Panc1 (cell line): ENCODE measurements around the gene SPINK8.

Experiments
- REST ChIP-seq, 2 experiments: IDR thresholded peaks; 2 replicates each; pipeline ENCODE4 v1.6.1; 2011 to 2012; ENCODE audit warnings: low read depth in 2 of 2, control low read depth in 1 of 2, low read length in 1 of 2, mild to moderate bottlenecking in 1 of 2, moderate library complexity in 1 of 2; ENCODE audit not compliant: insufficient read depth in 1 of 2
- TF ChIP-seq, protein P1 (sequence below): fragments of 450-650 bp; IDR thresholded peaks from 2 replicates; pipeline ENCODE4 v1.5.1; 2017; ENCODE audit warnings: mild to moderate bottlenecking

DNA sequence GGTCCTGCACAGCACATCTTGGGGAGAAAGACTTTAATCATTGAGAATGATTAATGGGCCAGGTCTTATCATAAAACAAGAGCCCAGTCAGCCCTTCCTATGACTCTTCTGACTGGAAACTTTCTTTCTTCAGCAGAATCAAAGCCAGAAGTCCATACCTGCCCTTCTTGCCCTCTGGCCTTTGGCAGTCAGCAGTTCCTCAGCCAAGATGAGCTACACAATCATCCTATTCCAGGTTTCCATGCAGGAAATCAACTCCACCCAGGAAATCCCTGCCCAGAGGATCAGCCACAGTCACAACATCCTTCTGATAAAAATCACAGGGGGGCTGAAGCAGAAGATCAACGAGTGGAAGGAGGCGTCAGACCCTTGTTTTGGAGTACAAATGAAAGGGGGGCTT is 65.7 kb downstream of the SPINK8 start:
- TF ChIP-seq, protein P1, sequence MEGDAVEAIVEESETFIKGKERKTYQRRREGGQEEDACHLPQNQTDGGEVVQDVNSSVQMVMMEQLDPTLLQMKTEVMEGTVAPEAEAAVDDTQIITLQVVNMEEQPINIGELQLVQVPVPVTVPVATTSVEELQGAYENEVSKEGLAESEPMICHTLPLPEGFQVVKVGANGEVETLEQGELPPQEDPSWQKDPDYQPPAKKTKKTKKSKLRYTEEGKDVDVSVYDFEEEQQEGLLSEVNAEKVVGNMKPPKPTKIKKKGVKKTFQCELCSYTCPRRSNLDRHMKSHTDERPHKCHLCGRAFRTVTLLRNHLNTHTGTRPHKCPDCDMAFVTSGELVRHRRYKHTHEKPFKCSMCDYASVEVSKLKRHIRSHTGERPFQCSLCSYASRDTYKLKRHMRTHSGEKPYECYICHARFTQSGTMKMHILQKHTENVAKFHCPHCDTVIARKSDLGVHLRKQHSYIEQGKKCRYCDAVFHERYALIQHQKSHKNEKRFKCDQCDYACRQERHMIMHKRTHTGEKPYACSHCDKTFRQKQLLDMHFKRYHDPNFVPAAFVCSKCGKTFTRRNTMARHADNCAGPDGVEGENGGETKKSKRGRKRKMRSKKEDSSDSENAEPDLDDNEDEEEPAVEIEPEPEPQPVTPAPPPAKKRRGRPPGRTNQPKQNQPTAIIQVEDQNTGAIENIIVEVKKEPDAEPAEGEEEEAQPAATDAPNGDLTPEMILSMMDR: no peak
- no peak for TF ChIP-seq REST (IDR thresholded peaks at IDR 0.05; ENCODE audit: insufficient read depth in 1 of 2, low read depth in 2 of 2, low read length in 1 of 2)
